ENCODE measurements around the gene TBC1D22B.

DNA sequence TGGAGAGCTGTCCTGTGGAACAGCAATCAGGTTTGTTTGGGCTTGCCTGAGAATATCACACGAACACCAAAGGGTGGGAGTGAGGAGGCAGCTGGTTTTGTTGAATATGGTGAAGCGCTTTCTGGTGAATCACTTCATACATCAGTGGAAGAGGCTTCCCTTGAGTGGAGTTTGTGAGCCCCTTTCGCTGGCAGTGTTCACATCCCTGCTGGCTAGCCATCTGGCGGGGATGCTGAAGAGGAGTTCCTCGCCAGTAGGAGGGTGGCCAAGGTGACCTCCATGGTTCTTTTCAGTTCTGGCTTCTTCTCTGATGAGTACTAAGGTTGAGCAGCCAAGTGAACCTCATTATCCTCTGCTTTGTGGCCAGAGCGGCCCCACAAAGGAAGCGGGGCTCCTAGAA lies 58.5 kb downstream of the TBC1D22B start:
- TF ChIP-seq, protein P1, sequence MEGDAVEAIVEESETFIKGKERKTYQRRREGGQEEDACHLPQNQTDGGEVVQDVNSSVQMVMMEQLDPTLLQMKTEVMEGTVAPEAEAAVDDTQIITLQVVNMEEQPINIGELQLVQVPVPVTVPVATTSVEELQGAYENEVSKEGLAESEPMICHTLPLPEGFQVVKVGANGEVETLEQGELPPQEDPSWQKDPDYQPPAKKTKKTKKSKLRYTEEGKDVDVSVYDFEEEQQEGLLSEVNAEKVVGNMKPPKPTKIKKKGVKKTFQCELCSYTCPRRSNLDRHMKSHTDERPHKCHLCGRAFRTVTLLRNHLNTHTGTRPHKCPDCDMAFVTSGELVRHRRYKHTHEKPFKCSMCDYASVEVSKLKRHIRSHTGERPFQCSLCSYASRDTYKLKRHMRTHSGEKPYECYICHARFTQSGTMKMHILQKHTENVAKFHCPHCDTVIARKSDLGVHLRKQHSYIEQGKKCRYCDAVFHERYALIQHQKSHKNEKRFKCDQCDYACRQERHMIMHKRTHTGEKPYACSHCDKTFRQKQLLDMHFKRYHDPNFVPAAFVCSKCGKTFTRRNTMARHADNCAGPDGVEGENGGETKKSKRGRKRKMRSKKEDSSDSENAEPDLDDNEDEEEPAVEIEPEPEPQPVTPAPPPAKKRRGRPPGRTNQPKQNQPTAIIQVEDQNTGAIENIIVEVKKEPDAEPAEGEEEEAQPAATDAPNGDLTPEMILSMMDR (IDR thresholded peaks at IDR 0.05) = no peak
- TF ChIP-seq NR3C1 (IDR thresholded peaks at IDR 0.05) (no peak), SMC3 (IDR thresholded peaks at IDR 0.05) (no peak), POLR2A (IDR thresholded peaks at IDR 0.05; ENCODE audit: low read length) (no peak), EP300 (IDR thresholded peaks at IDR 0.05) (no peak), RAD21 (conservative IDR thresholded peaks at IDR 0.05 in 1 of 2, IDR thresholded peaks at IDR 0.05 in 1 of 2) (no peak), JUN (IDR thresholded peaks at IDR 0.05) (no peak), CHD2 (IDR thresholded peaks at IDR 0.05; ENCODE audit: low read length, partially characterized antibody) (no peak), JUNB (IDR thresholded peaks at IDR 0.05) (no peak), HDAC2 (IDR thresholded peaks at IDR 0.05) (no peak)
- TF ChIP-seq, protein P2, sequence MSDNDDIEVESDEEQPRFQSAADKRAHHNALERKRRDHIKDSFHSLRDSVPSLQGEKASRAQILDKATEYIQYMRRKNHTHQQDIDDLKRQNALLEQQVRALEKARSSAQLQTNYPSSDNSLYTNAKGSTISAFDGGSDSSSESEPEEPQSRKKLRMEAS (IDR thresholded peaks at IDR 0.05) = no peak
- TF ChIP-seq, protein P3, sequence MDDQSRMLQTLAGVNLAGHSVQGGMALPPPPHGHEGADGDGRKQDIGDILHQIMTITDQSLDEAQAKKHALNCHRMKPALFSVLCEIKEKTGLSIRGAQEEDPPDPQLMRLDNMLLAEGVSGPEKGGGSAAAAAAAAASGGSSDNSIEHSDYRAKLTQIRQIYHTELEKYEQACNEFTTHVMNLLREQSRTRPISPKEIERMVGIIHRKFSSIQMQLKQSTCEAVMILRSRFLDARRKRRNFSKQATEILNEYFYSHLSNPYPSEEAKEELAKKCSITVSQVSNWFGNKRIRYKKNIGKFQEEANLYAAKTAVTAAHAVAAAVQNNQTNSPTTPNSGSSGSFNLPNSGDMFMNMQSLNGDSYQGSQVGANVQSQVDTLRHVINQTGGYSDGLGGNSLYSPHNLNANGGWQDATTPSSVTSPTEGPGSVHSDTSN (IDR thresholded peaks at IDR 0.05) = no peak
